GM21423 (cell line): ENCODE measurements around the gene DBX2.
"Not testable (repeated sequence)": the region's sequence is repeated elsewhere in the genome, so short reads cannot be mapped to it uniquely, and the experiment has no call there.

Source experiments
- ATAC-seq: cut with Tn5 transposase; IDR thresholded peaks from one replicate; pipeline ENCODE4 v1.9.1; 2021; ENCODE audit warnings: mild to moderate bottlenecking, moderate library complexity; ENCODE audit not compliant: unreplicated experiment

Gene DBX2

DNA sequence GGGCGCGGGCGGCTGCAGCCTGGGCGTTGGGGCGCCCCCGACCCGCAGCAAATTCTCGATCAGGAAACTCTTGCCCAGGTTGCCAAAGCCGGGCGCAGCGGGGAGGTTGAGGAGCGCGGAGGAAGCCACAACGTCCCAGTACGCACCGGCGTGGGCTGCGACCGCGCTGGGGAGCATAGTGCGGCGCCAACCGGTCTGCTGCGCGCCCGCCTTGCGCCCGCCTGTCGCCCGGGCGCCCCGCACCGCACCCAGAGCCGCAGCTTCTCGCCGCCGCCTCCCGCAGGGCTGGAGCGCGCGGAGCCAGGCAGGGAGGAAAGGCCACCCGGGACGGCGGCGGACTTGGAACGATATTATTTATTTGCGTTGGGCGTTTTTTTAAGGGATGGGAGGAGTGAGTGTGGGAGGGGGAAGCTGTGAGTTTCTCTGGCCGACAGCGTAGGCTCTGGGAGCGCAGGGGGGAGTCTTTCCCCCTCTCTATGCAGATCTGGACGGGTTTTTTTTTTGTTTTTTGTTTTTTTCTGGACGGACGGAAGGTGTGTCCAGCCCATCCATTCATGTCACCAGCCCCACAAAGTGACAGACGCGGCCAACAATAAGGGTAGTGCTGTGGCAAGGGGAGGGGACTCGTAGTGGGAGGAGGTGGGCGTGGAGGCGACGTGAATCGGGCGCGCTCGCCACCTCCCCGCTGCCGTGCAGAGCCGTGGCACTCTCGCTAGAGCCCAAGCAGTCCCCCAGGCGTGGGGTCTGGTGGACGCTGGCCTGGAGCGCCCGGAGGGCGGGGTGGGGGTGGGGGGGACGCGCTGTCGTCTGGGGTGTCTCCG, at the start of gene DBX2:
DBX2 (minus strand) TSS at position 349 of the 821 bp plus-strand sequence; CDS start at position 177, 172 bp downstream.
- ATAC-seq = no peak

DNA sequence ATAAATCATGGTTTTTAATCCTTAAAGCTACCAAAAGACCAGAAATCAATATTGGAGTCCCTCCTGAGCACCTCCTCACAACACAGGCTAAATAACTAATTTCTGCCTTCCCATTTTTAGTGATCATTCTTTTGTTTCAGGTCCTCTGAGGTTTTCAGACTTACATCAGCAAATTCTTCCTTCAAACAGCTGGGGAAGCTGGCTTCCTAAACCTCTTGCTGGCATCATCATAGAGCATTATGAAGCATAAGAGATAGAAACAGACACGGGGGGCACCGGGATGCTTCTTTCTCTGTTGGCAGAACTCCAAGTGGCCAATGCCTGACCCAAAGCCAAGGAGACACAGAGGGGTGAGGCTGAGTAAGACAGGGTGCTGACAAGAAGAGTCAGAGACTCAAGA, 47.9 kb upstream of the DBX2 start:
- no peak for ATAC-seq

DNA sequence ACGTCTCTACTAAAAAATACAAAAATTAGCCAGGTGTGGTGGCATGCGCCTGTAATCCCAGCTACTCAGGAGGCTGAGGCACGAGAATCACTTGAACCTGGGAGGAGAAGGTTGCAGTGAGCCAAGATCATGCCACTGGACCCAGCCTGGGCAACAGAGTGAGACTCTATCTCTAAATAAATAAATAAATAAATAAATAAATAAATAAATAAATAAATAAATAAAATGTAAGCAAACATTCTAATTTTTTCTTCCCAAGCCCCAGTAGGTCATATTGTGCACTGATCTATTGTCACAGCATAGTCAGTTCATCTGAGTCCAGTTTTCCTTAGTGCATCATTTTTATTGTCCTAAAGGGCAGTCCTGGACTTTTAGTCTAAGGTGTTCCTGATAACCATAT, 44.5 kb upstream of the DBX2 start:
- ATAC-seq = not testable (repeated sequence)

DNA sequence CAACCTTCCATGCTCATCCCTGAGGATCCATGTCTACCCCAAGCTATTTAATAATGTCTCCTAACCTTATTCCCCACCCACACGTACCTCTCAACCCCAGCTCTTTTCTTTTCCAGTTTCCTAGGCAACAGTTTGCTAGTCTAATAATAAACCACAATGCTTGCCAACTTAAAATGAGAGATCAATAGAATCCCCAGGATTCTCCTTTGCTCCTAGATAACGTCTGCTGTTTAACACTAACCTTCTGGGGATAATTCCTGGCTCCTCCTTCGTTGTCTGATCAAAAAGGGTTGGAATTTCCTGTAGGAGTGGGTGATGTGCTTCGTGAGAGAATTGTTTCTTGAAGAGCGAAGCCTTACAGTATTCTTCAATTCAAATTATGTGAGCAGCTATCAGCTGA, 42.2 kb upstream of the DBX2 start:
- no peak for ATAC-seq

DNA sequence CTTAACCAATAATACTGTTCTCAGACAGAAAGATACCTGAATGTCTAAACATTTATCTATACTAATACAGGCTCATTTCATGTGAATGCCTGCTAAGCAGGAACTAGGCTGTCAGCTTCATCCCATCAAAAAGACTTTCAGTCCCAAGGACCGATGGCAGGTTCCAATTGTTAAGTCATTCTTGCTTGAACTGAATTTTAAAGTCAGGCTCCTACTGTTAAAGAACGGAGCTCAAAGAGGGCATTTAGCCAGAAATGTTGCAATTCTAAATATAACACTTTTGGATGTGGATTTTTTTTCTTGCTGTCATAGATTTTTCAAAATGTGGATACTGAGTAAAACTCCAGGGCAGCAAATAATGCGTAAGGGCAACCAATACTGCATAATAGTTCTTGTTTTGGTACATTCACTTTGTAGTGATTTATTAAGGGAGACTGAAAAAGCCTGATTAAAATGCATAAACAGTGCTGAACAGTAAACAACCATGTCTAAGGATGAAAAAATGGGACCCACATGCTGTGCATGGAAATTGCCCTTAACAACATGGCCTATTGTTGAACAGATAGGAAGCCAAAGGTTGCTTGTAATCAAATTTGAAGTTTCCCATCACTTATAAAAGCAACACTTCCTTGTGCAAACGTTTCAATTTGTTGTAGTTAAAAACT, 38.6 kb upstream of the DBX2 start:
- ATAC-seq = no peak

DNA sequence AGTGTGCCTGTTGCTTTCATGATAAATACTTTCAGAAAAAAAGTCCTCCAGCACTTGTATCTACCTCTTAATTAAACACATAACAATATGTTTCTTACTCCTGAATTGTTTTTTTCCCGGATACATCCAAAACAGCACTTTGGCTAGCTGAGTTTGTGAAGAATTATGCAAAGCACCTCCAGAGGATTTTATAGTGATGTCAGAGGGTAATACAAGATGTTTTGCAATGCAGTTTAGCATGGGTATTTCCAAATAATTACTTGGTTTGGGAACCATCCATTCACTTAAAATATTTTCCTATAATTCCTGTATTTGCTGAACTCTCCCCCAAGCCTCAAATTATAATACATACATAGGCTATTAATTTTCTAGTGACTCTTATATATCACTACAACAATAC, 37.7 kb upstream of the DBX2 start:
- no peak for ATAC-seq

DNA sequence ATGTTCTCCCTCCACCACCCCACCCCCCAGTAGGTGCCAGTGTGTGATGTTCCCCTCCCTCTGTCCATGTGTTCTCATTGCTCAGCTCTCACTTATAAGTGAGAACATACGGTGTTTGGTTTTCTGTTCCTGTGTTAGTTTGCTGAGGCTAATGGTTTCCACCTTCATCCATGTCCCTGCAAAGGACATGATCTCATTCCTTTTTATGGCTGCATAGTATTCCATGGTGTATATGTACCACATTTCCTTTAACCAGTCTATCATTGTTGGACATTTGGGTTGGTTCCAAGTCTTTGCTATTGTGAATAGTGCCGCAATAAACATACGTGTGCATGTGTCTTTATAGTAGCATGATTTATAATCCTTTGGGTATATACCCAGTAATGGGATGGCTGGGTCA, 33.3 kb upstream of the DBX2 start:
- ATAC-seq = not testable (repeated sequence)

DNA sequence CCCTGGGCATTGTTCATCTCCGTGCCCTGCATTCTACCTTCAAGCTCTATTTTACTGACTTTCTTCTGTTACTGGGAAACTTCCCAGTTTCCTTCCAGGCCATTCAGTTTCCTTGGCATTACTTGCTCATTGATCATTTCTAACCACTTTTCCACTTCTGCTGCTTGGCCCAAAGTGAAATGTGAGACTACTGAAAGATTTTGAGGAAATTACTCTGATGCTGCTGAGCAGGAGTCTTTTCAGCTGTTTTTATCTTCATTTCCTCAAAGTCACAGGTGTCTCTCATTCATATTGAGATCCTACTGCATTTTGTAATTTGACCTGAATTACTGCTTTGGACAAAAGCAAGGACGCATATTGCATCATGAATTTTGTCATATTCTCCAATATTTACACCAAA, 26.4 kb upstream of the DBX2 start:
- no peak for ATAC-seq

DNA sequence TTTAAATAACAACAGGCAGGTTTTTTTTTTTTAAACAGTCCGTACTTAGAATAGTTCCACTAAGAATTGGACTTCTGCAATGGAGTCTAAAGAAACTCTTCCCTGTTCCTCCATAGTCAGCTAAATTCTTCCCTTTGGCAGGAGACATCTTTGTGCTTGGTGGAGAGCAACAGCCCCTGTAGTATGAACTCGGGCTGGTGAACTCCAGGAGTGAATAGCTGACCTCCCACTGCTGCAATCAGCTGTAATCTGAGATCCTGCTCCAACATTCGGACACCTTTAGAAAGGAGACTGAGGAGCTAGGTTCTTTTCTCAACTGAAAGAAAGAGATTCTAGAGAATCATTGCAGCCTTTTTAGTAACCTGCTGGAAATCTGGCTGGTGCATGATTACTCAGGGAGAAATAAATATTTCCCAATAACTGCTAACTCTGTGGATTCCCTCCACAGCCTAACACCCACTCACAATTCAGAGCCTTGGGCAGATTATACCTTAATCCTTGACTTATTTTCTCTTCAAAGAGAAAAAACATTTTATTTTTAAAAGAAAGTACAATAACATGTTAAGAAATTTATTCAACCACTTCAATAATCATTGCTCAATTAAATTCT, 25.6 kb upstream of the DBX2 start:
- ATAC-seq = no peak

DNA sequence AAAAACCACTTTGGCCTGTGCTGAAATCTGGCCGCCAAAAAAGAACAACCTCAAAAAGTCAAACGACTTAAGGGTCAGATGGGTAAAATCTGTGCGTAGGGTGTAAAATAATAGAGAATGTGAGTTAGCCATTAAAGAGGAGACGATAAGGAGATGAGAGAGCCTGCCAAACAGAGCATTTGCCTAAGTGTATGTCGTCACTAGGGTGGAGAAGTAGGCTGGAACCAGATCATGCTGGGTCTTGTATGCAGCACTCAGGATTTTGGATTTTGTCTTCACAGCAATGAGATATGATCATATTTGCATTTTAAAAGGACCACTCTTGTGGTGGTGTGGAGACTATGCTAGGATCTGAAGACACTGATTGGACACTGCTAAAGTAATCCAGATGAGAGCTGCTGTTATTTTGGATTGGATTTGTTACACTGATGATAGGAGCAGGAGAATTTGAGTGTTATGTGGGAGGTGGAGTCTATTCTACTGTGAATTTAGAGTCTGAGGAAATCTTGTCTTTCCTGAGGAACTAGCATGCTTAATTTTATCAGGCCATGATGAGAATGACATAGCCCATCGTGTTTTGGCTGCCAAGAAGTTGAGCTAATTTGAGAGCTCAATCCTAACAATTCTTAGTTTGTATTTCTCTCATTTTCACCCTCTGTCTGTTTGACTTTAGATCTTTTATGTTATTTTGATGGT, 24.8 kb upstream of the DBX2 start:
- ATAC-seq = no peak

DNA sequence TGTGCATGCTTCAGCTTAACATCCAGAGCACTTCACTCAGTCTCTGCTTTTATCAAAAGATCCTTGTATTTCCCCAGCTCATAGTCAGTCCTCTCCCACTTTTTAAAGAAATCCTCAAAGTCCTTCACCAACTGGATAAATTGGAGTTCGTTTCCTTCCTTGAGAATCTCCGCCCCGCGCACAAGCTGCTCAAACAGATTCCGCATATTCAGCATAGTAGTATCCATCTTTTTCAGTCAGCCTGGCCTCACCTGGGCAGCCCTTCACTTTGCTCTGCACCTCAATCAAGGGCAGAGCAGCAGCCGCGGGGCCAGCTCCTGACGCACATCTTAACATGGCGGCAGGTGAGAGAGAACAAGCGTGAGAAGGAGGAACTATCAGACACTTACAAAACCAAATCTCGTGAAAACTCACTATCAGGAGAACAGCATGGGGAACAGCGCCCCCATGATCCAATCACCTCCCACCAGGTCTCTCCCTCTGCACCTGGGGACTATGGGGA, 14.3 kb upstream of the DBX2 start:
- no peak for ATAC-seq

DNA sequence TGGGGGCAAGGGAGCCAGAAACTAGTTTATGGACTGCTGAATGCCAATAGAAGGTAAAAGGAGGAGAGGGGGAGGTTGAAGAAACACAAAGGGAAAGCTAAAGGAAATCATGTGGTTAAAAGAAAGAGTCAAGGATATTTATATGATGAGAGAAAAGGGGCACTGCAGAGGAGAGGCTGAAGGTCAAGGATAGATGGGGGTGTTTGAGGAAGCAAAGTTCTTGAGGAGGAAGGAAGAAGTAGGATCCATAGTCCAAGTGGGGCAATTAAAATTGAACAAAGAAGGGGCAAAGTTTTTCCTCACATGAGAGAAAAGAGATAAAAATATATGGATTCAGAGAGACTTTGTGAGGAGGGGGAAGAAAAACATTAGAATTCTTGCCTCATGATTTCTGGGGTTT, 10.1 kb upstream of the DBX2 start:
- ATAC-seq = no peak

DNA sequence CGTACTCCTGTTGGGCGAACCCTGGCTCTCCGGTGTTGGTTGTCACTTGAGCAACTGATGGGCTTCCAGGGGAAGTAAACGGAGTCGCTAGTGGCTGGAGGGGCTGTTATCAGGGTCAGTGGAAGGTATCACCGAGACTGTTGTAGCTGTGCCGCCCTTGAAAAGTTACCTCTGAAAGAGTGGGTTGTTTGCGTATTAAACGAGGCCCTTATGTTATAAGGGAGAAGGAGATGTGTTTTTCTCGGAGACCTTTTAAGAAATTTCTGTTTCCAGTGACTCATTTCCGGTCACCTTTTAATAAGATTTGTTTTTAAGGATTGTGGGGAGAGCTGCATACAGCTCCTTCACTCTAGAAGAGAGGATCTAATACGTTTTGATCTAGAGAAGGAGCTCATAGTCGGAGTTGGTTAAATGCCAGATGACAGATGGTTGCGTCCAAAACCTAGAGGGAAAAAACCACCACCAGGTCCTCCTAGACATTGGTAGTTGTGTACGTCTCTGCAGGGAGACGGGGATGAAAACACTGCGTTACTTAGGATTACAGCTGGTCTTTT, 750 bp upstream of the DBX2 start:
- no peak for ATAC-seq

DNA sequence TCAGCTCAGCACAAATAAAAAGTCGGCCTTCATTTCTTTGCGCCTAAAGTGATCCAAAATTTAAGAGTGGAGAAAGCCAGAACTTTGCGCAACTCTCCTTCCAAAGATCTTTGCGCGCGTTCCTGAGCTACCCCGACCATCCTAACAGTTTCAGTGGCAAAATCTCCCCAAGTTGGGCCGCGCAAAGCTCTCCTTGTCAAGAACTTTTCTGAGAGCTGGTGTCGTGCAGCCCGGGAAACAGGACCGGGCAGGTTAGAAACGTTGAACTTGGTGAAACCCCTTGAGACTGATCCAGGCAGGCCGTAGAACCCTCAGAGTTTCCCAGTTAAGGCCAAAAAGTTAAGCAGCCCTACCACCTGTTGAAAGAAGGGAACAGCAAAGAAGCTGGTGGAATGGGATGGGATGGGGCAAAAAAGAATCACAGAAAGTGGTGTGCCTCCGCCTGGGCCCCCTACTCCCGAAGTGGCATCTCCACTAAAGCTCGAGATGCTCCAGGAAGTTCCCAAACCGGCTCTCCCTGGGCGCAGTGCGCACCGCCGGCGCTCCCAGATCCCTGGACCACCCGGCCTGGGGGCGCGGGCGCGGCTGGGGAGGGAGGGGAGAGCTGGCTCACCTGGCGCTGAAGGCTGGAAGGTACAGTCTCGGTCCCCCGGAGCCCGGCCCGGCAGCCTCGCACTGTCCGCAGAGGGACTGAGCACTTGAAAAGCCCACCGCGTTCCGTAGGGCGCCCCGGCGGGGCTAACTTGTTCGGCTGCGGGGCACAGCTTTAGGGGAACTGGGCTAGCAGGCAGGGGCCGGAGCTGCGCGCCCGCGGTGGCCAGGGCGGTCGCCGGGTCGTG, 768 bp downstream of the DBX2 start:
- no peak for ATAC-seq

DNA sequence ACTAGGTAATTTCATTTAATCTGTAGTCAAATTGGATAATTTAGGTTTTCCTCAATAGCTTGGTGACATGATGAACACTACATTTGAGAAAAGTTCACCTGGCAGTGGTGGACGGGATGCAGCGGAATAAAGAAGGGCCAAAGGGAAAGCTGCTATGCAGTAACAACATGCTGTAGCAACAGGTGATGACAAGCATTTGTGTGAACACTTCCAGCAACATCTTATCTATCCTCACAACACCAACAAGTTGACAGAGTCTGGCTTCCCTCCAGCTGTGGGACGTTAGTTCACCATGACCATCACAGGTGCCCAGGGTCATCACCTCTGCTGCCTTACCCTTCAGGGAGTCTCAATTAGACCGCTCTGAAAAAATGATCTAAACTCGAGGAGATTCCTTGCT, 8.3 kb downstream of the DBX2 start:
- no peak for ATAC-seq

DNA sequence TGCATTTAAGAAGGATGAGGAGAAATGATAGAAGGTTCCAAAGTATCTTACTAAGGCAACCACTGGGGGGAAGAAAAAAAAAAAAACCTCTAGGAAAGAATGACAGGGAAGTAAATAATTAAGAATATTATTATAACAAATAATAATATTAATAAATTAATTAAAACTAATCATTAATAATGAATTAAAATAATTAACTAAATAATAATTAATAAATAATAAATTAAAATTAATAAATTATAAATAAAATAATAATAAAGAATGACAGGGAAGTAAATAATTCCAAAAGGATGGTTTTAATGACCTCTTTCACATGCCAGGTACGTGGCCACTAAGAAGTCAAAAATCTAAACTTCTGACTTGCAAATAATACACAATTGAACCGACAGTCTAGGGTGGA, 9.9 kb downstream of the DBX2 start:
- no peak for ATAC-seq

DNA sequence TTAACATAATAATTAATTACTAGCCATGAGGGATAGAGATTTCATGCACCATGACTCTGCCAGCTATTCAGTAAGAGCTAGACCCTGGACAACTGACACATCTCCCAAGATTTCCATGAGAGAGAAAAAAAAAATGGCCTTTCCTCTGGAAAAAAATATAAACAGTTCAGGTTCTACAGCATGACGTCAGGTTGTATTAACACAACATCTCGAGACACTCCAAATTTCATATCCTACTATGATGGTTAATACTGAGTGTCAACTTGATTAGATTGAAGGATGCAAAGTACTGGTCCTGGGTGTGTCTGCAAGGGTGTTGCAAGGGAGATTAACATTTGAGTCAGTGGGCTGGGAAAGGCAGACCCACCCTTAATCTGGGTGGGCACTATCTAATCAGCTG, 11.1 kb downstream of the DBX2 start:
- ATAC-seq = no peak

DNA sequence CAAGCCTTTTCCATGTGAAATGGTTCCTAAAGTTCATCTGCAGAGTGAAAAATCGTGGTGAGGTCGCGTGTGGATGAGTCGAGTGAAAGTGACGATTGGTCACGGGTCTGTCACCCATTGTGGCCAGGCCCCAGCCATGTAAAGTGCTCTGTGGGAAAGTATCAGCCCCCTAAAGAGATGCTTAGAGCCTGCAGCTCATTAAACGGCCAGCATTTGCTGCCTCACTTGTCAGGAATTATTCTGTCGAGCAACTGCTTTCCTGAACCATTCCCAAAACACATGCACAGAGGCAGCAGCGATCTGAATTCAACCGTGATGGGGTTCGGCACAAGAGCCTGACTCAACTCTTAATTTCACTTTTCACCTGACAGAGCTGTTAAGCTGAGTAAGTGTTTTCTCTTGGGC, 16.0 kb downstream of the DBX2 start:
- no peak for ATAC-seq

DNA sequence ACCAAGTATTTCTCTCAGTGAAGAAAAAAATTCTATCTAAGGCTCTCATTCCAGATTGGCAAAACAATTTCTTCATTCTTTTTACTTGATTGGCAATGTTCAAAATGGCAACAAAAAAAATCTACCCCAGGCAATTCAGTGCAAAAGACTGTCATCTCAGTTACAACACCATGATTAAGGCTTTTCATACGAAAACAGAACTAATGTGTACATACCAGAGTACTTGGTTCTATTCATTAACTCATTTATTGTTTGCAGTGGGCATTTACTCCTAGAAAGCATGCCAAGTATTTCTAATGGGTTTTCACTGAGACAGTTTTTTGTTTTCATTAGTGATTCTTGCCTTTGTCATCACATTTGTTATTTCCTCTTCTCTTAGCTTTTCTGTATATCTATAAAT, 33.0 kb downstream of the DBX2 start:
- ATAC-seq = no peak

DNA sequence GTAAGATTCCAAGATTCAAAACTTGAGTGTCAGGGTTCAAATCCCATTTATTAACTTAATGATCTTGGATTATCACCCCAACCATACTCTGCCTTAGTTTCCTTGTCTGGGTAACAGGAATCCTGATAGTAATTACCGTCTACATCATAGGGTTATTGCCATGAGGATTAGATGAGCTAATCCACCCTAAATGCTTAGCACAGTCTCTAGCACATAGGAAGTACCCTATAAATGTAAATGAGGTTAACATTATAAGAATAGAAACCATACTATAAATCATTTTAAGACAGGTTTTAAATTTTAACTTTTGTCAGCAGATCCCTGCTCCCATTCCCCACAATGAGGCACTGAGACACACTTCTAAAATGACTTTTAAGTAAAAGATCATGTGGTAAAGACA, 36.5 kb downstream of the DBX2 start:
- ATAC-seq = no peak
